Stimulated activated CD8-positive, alpha-beta memory T cell treated with anti-CD3 and anti-CD28 coated beads, Interleukin-7, amount 100 ng/mL, for 1 hour (primary cell): Measurements from ENCODE around the gene PROKR1.
"Not testable (repeated sequence)": the region's sequence is repeated elsewhere in the genome, so short reads cannot be mapped to it uniquely, and the experiment has no call there.

ENCODE experiments used
- DNase-seq, 2 donors: peaks; one replicate each; pipeline ENCODE4 v3.0.0-alpha.2; 2020; ENCODE audit warnings: low read depth in 2 of 2

The PROKR1 gene

GRCh38 chr2:68643011-68643873, at the start of gene PROKR1:
TSS of gene PROKR1 (plus strand) at chr2:68643579. CDS start at chr2:68645822, 2,243 bp downstream.
- DNase-seq, result no peak

DNA sequence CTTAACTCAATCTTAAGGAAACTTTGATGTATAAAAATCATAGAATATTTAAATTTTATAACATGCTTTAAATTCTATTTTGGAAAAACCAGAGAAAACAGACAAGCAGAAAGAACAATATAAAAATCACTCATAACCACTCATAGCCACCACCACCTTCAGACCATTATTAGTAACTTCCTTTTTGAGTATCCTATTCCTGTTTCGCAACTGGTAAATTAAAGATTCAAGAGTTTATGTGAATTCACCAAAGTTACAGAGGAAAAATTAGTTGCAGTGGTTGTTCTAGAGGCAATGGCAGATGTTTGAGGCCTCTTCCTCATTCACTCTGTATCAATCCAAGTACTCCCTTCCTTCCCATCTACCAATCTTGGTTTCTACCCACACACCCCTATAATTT, 49.3 kb upstream of the PROKR1 start:
- no peak for DNase-seq

- no peak for DNase-seq
These were observed 48.5 kb upstream of the PROKR1 start for GRCh38 chr2:68594674-68595492.

GRCh38 chr2:68595493-68595785, 47.9 kb upstream of the PROKR1 start:
- DNase-seq, result not testable (repeated sequence)

GRCh38 chr2:68600495-68600894, 42.9 kb upstream of the PROKR1 start:
- not testable (repeated sequence) for DNase-seq

DNA sequence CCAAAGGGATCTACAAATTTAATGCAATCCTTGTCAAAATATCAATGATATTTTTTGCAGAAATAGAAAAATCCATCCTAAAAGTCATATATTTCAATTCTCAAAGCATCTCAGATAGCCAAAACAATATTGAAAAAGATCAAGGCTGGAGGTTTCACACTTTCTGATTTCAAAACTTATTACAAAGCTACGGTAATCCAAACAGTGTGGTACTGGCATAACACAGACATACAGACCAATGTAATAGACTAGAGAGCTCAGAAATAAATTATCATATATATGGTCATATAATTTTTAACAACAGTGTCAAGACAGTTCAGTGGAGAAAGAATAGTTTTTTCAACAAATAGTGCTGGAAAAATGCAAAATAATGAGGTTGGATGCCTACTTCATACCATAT, 40.3 kb upstream of the PROKR1 start:
- DNase-seq, result no peak

DNA sequence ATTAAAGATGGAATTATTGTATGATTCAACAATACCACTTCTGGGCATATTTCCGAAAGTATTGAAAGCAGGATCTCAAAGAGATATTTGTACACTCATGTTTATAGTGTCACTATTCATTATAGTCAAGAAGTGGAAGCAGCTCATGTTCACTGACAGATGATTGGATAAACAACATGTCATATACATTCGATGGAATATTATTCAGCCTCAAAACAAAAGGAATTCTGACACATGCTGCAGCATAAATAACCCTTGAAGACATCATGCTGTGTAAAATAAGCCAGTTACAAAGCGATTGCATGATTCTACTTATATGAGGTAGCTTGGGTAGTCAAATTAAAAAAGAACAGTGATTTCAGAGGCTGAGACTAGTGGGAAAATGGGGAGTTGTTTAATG, 39.3 kb upstream of the PROKR1 start:
- DNase-seq, result no peak

- DNase-seq, result no peak
These were observed 37.4 kb upstream of the PROKR1 start for GRCh38 chr2:68605939-68606338.

DNA sequence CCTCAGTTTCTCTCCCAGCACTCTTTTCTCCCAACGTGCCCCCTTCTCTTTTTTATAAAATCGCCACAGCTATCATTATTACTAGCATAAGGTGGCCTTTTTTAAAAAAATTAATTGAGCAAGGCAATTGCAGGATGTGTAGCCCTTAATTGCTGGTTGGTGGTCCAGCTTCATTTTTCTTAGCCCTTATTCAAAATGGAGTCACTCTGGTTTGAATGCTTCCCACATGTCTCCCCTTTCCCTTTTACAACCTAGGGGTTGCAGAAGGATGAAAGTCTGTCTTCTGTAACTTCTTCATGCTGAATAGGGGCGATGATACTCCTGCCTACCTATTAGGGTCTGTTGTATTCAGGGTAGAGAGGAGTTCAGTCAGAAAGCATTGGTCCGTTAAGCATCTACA, 36.6 kb upstream of the PROKR1 start:
- no peak for DNase-seq

DNA sequence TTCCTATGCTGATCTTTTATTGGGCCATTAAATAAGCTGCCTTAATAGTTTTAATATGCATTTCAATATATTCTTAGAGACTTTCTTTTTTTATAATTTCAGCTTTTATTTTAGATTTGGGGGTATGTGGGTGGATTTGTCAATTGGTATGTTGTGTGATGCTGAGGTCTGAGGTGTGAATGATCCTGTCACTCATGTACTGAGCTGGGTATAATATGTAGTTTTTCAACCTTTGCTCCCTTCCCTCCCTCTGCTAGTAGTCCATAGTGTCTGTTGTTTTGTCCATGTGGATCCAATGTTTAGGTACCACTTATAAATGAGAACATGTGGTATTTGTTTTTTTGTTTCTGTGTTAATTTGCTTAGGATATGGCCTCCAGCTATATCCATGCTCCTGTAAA, 35.5 kb upstream of the PROKR1 start:
- no peak for DNase-seq

GRCh38 chr2:68612765-68613519, 30.4 kb upstream of the PROKR1 start:
- DNase-seq, result no peak

- DNase-seq, result no peak
These were observed 22.6 kb upstream of the PROKR1 start for GRCh38 chr2:68620772-68621171.

GRCh38 chr2:68623820-68624219, 19.6 kb upstream of the PROKR1 start:
- DNase-seq, result no peak

GRCh38 chr2:68627615-68628014, 15.8 kb upstream of the PROKR1 start:
- no peak for DNase-seq

DNA sequence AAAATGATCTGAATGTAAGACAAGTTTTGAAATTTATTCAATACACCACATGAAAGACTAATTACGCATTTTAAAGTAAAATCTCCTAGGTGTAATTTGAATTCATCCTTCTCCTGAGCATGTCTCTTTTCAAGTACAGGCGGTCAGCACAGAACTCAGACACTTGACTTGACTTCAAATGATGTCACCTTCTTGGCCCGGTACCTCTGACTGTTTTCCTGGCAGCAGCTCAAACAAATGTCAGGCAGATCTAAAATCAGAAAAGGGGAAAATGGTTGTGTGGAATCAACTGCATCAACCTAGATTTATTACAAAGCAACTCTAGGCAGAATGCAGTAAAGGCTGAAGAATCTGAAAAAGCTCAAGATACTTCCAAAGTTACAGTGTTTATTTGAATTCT, 11.4 kb upstream of the PROKR1 start:
- no peak for DNase-seq

DNA sequence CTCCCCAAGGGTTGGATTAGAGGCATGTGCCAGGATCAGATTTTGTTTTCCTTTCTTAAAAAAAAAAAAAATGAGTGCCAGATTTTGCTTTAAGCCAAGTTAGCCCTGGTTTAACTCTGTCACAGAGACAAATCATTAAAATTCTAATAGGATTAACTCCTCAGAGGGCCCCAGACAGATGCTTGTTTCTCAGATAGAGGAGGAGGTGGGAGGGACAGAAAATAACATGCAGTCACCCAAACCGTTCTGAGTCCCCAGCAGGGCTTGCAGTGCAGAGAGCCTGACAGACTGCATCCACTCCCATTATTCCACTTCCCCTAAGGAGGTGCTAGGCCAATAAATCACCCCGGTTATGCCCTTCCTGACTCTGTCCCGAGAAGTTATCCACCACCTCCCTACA, 6.3 kb upstream of the PROKR1 start:
- DNase-seq, result no peak

GRCh38 chr2:68643874-68644485, 601 bp downstream of the PROKR1 start:
- no peak for DNase-seq

DNA sequence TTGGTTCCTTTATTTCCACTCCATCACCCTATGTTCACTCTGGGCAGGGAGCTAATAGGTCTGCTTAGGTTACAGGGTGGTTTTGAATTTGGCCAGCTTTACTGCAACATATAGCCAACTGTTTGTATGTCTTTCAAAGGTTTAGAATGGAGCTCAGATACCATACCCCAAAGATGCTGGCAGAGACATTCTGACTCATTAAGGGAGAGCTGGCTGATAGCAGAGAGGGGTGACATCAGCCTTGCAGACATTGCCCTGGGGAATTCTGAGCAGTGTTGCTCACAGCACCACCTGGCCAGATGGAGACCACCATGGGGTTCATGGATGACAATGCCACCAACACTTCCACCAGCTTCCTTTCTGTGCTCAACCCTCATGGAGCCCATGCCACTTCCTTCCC, 2.1 kb downstream of the PROKR1 start:
- DNase-seq, result no peak

- DNase-seq, result no peak
These were observed 2.9 kb downstream of the PROKR1 start for GRCh38 chr2:68646303-68646702.

- DNase-seq, result no peak
These were observed 7.3 kb downstream of the PROKR1 start for GRCh38 chr2:68650645-68651044.

DNA sequence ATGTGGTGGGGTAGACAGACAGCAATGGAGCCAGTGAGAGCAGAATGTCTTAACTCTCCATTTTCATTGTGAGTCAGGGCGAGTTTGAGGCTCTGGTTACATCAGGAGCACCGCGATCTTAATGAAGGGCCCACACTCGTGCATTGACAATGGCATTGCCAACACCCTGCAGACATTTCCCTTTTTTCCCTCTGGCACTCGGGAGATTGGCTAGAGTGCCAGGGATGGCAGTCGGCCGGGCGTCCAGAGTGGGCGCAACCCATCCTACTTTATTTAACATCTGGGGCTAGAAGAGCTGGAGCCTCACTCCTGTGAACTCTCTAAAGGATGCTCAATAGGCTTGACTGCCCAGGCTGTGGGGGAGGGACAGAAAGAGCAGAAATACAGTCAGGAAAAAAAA, 9.7 kb downstream of the PROKR1 start:
- DNase-seq, result no peak

- DNase-seq, result peak; percentile 13 to 24
These were observed 10.2 kb downstream of the PROKR1 start for GRCh38 chr2:68653538-68653982.
